Cortex of kidney (tissue), 1 donor: ENCODE data around the gene H1-8.

Experiments
- DNase-seq: peaks from one replicate; lab custom pipeline; 2025; lab: John Stamatoyannopoulos, UW

The H1-8 gene

DNA sequence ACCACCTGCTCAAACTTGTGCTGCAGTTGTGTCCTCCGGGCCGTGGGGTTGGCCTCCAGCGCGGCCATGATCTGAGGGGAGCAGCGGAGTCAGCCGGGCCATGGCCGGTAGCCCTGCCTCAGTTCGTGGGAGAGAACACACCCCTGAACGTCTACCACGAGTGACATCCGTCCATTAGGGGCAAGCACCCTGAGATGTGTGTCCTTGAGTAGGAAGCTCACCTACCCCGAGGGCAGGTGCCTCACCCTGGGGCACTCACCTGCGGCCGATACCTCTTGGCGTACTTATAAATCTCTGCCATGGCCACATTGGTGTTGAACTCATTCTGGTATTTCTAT, 13.4 kb downstream of the H1-8 start:
- DNase-seq: no peak

GRCh38 chr3:129556890-129557547, 14.0 kb downstream of the H1-8 start:
- no peak for DNase-seq

GRCh38 chr3:129557548-129557894, 14.5 kb downstream of the H1-8 start:
- DNase-seq: no peak

DNA sequence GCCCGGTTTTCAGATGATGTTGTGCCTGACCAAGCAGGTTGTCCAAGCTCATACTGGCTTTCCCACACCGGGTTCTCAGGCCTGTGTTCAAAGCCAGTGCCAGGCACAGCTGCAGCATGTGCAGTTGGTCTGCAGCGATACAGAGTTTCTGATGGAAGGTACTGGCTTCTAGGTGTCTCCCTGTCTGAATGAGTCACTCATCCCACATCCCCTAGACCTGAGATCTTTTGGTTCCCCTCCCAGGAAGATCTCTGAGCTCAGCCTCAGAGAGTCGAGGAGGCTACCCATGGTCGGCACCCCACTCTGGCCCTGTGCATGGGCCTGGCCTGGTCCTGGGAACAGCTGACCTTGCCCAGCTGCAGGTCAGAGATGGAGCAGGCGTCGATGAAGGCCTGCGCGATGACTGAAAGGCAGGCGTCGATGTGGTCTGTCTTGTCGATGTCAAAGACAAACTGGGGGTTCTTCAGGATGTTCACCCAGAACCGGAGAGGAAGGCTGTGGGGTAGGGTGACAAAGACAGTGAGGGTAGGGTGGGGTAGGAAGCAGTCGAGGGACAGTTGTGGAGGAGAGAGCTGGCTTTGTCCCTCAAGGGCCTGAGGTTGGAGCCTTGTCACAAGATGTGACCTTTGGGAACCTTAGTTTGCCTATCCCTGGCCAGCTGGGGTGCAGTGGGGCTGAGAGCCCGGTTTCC, 15.3 kb downstream of the H1-8 start:
- DNase-seq: no peak

DNA sequence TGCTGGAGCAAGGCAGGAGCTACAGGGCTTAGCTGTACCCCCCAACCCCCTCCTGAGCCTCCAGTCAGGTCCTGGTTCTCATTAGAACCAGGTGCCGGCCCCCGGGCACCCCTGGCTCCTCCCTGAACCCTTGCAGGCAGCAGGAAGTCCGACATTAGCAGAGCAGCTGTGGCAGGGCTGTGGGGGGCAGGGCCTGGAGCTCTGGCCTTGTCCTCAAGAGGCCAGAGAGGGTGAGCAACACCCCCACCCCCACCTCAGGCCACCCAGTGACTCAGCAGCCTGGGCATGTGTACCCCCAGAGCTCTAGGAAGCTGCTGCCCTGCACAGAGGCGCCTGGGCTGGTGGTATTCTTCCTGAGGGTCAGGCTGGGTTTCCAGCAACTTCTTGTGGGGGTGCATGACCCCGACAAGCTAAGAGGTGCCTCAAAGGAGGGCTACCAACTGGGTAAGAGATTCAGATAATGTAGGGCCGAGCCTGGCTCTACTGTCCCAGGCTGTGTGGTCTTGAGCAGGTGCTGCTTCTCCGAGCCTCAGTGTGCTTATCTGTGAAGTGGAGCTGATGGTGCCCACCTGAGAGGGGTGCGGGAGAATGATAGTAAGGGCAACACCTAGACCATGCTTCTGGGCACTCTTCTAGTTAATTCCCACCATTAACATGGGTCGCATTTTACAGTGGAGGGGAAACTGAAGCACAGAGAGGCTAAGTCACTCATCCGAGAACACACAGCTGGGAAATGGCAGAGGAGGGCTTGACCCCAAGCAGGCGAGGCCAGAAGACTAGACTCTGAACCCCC, 16.0 kb downstream of the H1-8 start:
- DNase-seq: no peak

DNA sequence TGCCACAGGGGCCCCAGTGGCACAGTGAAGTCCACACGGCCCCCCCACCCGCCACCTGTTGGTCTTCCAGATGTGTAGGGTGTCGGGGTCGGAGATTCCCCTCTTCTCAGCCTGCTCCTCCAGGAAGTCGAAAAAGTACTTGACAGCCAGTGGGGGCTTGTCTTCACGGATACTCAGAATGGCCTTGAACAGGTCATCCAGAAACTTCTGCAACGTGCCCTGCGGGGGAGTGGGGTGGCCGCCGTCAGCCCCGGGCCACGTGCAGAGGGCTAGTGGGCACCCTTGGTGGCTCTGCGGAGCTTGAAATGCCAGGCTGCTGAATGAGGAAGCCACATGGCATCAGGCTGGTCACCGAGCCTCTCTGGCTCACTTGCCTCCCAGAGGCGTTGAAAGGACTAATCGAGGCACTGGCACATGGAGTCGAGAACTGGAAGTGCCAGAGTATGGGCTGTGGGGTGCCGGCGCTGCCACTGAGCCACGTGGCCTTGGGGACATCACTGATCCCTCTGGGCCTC, 16.6 kb downstream of the H1-8 start:
- DNase-seq: no peak

DNA sequence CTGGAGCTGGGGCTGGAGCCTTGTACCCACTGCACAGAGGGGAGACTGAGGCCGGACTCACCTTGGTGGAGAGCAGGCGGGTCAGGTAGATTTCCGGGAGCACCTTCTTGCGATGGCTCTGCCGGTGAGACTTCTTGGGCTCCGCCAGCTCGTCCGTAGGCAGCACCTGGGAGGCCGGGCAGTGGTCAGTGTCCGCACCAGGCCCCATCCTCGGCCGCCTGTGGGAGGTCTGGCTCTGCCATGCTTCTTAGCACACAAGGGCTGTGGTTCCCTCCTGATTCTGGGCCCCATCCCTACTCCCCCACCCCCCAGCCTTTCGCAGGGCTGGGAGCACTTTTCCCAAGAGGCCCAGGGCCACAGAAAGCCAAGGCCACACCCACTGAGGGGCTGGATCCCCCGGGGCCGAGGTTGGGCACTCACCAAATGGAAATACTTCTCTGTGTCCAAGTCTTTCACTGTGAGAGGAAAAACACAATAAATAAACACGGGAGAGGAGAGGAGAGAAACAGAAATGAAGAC, 17.4 kb downstream of the H1-8 start:
- DNase-seq: no peak

GRCh38 chr3:129560911-129561594, 18.1 kb downstream of the H1-8 start:
- DNase-seq: no peak

DNA sequence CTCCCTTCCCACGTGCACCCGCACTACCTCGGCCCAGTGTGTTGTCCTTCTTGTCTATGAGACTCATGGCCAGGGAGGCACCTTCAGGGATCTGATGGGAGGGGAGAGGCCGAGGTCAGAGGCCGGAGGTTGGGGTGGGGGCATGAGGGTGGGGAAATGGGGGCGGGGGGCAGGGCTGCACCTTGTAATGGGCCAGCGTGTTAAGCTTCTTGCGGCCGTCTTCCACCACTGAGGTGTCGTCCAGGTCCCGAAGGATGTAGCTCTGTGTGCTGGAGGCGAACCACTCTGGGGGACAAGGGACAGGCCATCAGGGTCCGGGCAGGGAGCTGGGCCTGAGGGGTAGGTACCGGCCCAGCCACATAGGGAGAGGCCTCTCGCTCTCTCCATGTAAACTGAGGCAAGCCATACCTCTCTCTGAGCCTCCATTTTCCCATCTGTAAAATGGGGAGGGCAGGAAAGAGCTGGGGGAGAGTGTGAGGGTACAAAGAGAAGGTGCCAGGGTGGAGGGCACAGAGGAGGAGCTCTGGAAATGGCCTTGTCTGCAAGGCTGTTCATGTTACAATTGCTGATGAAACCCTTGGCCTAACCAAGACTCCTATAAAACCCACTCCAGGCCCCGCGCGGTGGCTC, 18.8 kb downstream of the H1-8 start:
- DNase-seq: no peak

DNA sequence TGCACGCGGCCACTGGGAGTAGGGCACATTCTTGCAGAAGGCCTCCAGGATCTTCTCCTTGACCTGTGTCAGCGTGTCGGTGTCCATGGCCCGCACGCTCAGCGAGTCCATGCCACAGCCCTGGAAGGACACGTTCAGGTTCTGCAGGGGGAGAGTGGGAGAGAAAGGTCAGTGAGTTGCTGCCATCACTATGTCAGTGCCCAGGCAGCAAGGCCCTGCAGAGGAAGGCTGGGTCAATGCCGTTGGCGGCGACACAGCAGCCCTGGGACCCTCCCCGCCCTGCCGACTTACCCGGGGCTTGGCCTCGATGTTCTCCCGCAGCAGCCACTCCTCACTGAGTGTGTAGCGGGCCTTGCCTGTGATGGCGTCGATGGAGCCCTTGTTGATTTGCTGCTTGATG, 19.8 kb downstream of the H1-8 start:
- DNase-seq: no peak

DNA sequence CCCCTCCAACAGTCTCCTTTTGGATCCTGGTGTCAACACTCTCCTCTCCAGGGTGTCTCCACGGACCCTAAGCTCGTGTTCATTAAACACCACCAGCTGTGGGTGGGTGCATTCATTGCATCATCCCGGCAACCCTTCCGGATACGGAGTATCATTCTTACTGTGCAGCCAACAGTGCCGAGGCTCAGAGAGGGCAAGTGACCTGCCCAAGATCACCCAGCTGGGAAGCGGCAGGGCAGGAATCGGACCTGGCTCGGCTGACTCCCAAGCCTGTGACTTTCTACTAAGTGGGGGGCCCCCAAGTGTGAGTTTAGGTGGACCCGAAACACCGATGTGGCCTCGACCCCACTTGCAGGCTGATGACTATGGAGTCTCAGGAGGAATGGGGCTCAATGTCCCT, 20.4 kb downstream of the H1-8 start:
- DNase-seq: no peak

- no peak for DNase-seq
These were observed 21.0 kb downstream of the H1-8 start for GRCh38 chr3:129563850-129564535.

DNA sequence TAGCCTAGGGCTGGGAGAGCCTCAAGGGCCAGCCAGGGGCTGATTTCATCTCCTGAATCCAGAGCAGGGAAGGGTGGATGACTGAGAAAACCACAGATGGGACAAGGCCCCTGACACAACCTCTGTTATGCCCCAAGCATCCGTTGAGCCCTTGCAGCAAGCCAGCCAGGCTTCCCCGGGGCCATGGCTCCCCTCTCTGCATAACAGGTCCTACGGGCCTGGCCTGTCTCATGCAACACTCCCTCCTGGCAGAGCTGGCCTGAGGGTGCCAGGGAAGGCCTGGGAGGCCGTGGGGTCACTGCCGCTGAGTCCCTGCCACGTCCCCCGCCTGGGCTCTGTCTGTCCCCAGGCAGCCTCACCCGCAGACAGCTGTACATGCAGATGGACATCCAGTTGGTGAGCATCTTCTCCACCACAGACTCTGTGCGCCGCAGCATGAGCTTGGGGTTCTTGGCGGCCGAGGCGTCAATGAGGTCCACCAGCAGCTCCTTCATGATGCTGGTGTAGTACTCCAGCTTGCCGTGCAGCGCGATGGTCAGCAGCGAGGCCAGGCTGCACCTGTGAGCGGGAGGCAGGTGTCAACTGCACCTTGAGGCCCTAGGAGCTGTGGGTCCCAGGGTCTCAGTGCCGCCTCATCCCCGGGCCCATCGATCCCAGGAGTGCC, 22.1 kb downstream of the H1-8 start:
- no peak for DNase-seq

DNA sequence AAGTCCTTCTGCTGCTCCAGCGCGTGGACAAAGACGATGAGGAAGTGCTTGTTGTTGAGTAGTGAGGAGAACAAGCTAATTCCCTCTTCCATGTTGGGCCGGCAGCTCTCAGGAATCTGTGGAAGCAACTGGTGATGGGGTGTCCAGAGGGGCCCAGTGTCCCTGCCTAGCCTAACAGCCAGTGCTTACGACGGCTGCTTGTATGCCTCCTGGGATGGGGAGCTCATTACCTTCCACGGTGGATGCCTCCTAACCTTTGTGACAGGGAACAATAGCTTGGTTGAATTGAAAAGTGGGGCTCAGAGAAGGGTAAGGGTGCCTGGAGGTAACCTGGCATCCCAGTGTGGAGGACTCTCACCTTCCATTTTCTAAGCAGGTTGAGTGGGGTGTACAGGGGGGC, 22.9 kb downstream of the H1-8 start:
- DNase-seq: no peak

DNA sequence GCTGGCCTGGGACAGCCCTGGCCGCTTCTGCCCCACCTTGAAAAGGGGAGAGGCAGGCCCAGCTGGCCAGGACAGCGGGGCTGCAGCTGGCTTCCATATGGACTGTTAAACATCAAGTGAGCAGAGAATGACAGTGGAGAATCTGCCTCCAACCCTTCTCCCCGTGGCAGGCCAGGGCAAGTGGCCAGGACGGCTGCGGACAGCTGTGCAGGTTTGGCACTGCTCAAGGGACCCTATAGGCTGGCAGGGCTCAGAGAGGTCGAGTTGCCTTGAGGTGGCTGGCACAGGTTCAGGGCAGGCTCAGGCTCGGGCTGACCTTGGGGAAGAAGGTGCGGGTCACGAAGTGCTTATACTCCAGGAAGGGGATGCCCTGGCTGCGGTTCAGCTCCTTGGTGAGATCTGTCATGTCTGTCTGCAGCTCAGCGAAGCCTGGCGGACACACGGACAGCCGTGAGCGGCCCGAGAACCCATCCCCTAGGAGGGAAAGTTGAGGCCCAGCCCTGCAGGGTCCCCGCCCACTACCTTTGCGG, 24.3 kb downstream of the H1-8 start:
- DNase-seq: no peak

DNA sequence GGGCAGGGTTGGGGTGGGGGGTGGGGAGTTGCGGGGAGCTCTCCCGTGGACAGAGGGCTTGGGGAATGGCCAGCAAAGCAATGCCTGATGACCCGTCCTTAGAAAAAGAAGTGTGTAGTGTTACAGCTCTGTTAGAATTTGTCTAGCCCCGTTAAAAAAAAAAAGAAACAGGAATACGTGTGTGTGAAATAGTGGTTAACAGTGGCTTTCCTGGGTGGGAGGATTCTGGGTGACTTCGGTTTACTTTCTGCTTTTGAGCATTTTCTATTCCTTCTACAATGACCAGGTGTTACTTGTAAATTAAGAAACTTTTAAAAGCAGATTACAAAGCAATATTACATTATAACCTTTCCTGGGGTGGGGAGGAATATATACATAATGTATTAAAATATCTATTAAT, 25.0 kb downstream of the H1-8 start:
- no peak for DNase-seq

GRCh38 chr3:129569856-129570255, 26.9 kb downstream of the H1-8 start:
- no peak for DNase-seq

DNA sequence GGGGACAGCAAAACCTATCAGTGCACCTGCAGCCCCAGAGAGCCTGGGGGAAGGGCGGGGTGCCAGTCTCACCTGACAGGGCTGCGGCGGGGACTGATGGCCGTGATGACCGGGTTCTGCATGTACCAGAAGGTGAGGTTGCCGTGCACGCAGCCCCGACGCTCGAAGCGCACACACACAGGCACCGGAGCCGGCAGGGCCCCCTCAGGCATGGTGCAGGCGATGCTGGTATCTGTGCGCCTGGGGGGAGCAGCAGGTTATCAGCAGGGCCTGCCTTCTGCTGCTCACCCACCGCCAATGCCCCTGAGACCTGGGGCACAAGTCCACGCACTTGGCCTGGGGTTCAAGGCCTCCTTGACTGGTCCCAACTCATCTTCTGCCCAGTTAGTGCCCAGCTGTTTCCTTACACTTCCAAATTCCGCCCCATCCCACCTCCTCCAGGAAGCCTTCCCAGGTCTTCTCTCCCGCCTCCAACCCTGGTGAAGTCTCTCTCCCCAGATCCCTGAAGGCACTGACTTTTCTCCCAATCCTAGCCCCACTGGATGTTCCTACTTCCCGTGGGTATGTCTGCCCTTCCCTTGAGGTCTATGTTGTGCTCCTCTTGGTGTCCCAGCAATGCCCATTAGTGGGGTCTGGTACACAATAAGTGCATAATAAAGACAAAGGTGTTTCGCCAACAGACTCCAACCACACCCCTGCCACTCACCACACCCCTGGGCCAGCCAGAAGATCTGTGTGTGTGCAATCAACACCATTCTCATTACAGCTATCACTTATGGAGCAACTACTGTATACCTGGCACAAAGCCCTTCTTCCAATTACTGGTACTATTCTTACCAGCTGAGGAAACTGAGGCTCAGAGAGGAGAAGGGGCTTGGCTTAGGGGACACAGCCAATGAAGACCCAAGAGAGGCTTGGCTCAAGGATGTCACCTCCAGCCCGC, 28.9 kb downstream of the H1-8 start:
- DNase-seq: no peak

DNA sequence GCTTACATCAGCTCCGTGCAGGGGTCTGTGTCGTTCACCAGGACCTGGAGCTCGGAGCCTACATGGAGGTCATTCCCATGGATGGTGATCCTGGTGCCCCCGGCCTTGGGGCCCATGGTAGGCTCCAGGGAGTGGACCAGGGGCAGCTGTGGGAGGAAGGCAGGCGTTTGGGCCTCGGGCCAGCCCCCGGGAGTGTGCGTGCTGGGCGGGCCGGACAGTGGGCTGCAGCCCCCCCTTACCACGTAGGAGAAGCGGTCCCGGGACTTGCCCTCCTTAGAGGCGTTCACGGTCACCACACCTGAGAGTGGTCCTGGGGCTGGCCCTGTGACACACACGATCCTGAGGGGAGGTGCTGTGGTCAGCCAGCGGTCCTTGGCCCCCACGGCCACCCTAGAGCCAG, 29.6 kb downstream of the H1-8 start:
- DNase-seq: no peak
